Neural cell (in vitro differentiated cells): Measurements from ENCODE around the gene CCDC181. TPM values are rescaled to one million over a fixed set of nuclear protein-coding genes. Genes with fewer than 3 reads are reported as not detected.

ENCODE experiments used
- H2AFZ ChIP-seq: fragments of 200-600, 300-800 bp; sonication (generic), shearing (Covaris generic); 2 replicates; pipeline ENCODE4 v1.6.0; 2014; ENCODE audit warnings: low read depth, mild to moderate bottlenecking, antibody characterized with exemption, low read length, moderate library complexity
- H3F3A ChIP-seq: fragments of 200-600 bp; shearing (Covaris generic); 2 replicates; pipeline ENCODE4 v1.6.1; 2016; ENCODE audit warnings: mild to moderate bottlenecking, moderate library complexity, mixed read lengths, antibody characterized with exemption, low read length; ENCODE audit not compliant: insufficient read depth, poor library complexity, severe bottlenecking
- H3K27ac ChIP-seq: fragments of 200-600, 300-800 bp; sonication (generic), shearing (Covaris generic); 2 replicates; pipeline ENCODE4 v1.5.1; 2014; ENCODE audit warnings: mild to moderate bottlenecking, low read length, moderate library complexity
- H3K27me3 ChIP-seq: fragments of 300-800, 200-600 bp; sonication (generic), shearing (Covaris generic); 2 replicates; pipeline ENCODE4 v1.6.0; 2014; ENCODE audit warnings: mild to moderate bottlenecking, low read depth, low read length, moderate library complexity; ENCODE audit not compliant: insufficient read depth
- H3K36me3 ChIP-seq: fragments of 300-800, 200-600 bp; sonication (generic), shearing (Covaris generic); 2 replicates; pipeline ENCODE4 v1.5.1; 2014; ENCODE audit warnings: mild to moderate bottlenecking, antibody characterized with exemption, low read length, moderate library complexity; ENCODE audit not compliant: insufficient read depth
- H3K4me2 ChIP-seq: fragments of 300-800, 200-600 bp; sonication (generic), shearing (Covaris generic); 2 replicates; pipeline ENCODE4 v1.6.0; 2014; ENCODE audit warnings: mild to moderate bottlenecking, low read length
- H3K4me3 ChIP-seq: fragments of 300-800, 200-600 bp; sonication (generic), shearing (Covaris generic); 2 replicates; pipeline ENCODE4 v1.5.1; 2014; ENCODE audit warnings: mild to moderate bottlenecking, low read length, moderate library complexity
- H3K79me2 ChIP-seq: fragments of 200-600 bp; shearing (Covaris generic); replicated peaks from 2 replicates; pipeline ENCODE4 v1.6.0; 2014; ENCODE audit warnings: mild to moderate bottlenecking, low read length, moderate library complexity; ENCODE audit not compliant: insufficient read depth
- H3K9ac ChIP-seq: fragments of 300-800, 200-600 bp; sonication (generic), shearing (Covaris generic); 2 replicates; pipeline ENCODE4 v1.6.1; 2016; ENCODE audit warnings: mild to moderate bottlenecking, low read length, mixed read lengths
- H3K9me2 ChIP-seq: fragments of 200-600 bp; shearing (Covaris generic); 2 replicates; pipeline ENCODE4 v1.6.1; 2016; ENCODE audit warnings: mild to moderate bottlenecking, low read length, mixed read lengths; ENCODE audit not compliant: insufficient read depth
- H3K9me3 ChIP-seq: fragments of 200-600, 300-800 bp; sonication (generic), shearing (Covaris generic); 2 replicates; pipeline ENCODE4 v1.6.1; 2016; ENCODE audit warnings: mild to moderate bottlenecking, mixed run types, low read length, moderate library complexity, mixed read lengths
- H4K20me1 ChIP-seq: fragments of 200-600 bp; shearing (Covaris generic); 2 replicates; pipeline ENCODE4 v1.6.1; 2016; ENCODE audit warnings: mild to moderate bottlenecking, mixed run types; ENCODE audit not compliant: insufficient read depth
- CTCF ChIP-seq: fragments of 450-650 bp; IDR thresholded peaks from 2 replicates; pipeline ENCODE4 v1.5.1; 2014; ENCODE audit warnings: antibody characterized with exemption, mild to moderate bottlenecking, moderate library complexity; ENCODE audit not compliant: poor library complexity, severe bottlenecking
- EP300 ChIP-seq: fragments of 450-650 bp; conservative IDR thresholded peaks from 2 replicates; pipeline ENCODE4 v1.6.1; 2014; ENCODE audit warnings: antibody characterized with exemption, mild to moderate bottlenecking, moderate library complexity; ENCODE audit not compliant: poor library complexity, severe bottlenecking
- EZH2 ChIP-seq: fragments of 200-600, 300-800 bp; shearing (Covaris generic), sonication (generic); IDR thresholded peaks from 2 replicates; pipeline ENCODE4 v1.6.1; 2014; ENCODE audit warnings: antibody characterized with exemption, low read length, borderline replicate concordance, mild to moderate bottlenecking; ENCODE audit not compliant: insufficient read depth, poor library complexity, severe bottlenecking
- MXI1 ChIP-seq: fragments of 450-650 bp; conservative IDR thresholded peaks from 2 replicates; pipeline ENCODE4 v1.6.1; 2014; ENCODE audit warnings: antibody characterized with exemption, mild to moderate bottlenecking; ENCODE audit not compliant: poor library complexity, severe bottlenecking
- POLR2AphosphoS5 ChIP-seq: IDR thresholded peaks from 2 replicates; pipeline ENCODE4 v1.6.1; 2012
- RAD21 ChIP-seq: fragments of 450-650 bp; conservative IDR thresholded peaks from 2 replicates; pipeline ENCODE4 v1.6.1; 2014; ENCODE audit warnings: antibody characterized with exemption, mild to moderate bottlenecking, moderate library complexity
- REST ChIP-seq: IDR thresholded peaks from 2 replicates; pipeline ENCODE4 v1.6.1; 2012; ENCODE audit warnings: borderline replicate concordance
- SMC3 ChIP-seq: fragments of 450-650 bp; conservative IDR thresholded peaks from 2 replicates; pipeline ENCODE4 v1.6.1; 2014; ENCODE audit warnings: antibody characterized with exemption, mild to moderate bottlenecking, moderate library complexity; ENCODE audit not compliant: poor library complexity
- TAF1 ChIP-seq: IDR thresholded peaks from 2 replicates; pipeline ENCODE4 v1.6.1; 2012; ENCODE audit warnings: low read depth
- polyA plus RNA-seq: library from polyadenylated mRNA; depleted of rRNA; stranded (reverse); fragments of >200 nt; gene quantifications from 2 replicates; pipeline ENCODE4 v1.2.3, GENCODE V29; 2014

Gene CCDC181
- polyA plus RNA-seq, 1 donor from 2014 or later: 14.7 TPM

GRCh38 chr1:169361281-169361680 is 66.0 kb downstream of the CCDC181 start:
- no peak overlapping the region for H2AFZ ChIP-seq
- no peaks in the 10 kb centered on the region for H3K9me3 ChIP-seq
- no peak overlapping the region for H3K4me3 ChIP-seq
- H3K9me2 ChIP-seq: no peaks in the 10 kb centered on the region
- H3K4me2 ChIP-seq: no peak overlapping the region
- H3K27me3 ChIP-seq: no peaks in the 10 kb centered on the region
- H3K27ac ChIP-seq: no peak overlapping the region
- peaks cover 22% of the 10 kb centered on the region for H3K79me2 ChIP-seq
- H4K20me1 ChIP-seq: no peaks in the 10 kb centered on the region
- H3K9ac ChIP-seq: no peak overlapping the region
- TF ChIP-seq TAF1 (no peak), EP300 (no peak), EZH2 (no peak), MXI1 (no peak), SMC3 (no peak), CTCF (no peak), RAD21 (no peak), REST (no peak), POLR2AphosphoS5 (no peak)
- H3F3A ChIP-seq: no peaks in the 10 kb centered on the region
- H3K36me3 ChIP-seq: no peaks in the 10 kb centered on the region

- H3K4me3 ChIP-seq: no peak overlapping the region
- H3K27me3 ChIP-seq: no peaks in the 10 kb centered on the region
- no peak overlapping the region for H3K27ac ChIP-seq
- no peaks in the 10 kb centered on the region for H3K9me3 ChIP-seq
- no peak overlapping the region for H2AFZ ChIP-seq
- peaks cover 14% of the 10 kb centered on the region for H3K79me2 ChIP-seq
- no peak overlapping the region for H3K9ac ChIP-seq
- no peaks in the 10 kb centered on the region for H4K20me1 ChIP-seq
- no peak overlapping the region for H3K4me2 ChIP-seq
- TF ChIP-seq SMC3 (no peak), CTCF (no peak), POLR2AphosphoS5 (no peak), RAD21 (no peak), EZH2 (no peak), REST (no peak), EP300 (no peak), TAF1 (no peak), MXI1 (no peak)
- no peaks in the 10 kb centered on the region for H3K36me3 ChIP-seq
- no peaks in the 10 kb centered on the region for H3K9me2 ChIP-seq
- H3F3A ChIP-seq: no peaks in the 10 kb centered on the region
Observed at GRCh38 chr1:169360415-169360814, 66.9 kb downstream of the CCDC181 start.
